Sigmoid colon (tissue), 4 donors: ENCODE results near the gene HMCN1.

Experiments used
- EP300 ChIP-seq, 4 donors: sonication (generic); formaldehyde crosslinking; IDR thresholded peaks; one replicate each; pipeline ENCODE4 v1.6.1; 2017; ENCODE audit warnings: antibody characterized with exemption in 4 of 4
- POLR2A ChIP-seq, 2 donors: fragments of 450-650 bp; IDR thresholded peaks; one replicate each; pipeline ENCODE4 v1.6.1; 2016; ENCODE audit warnings: antibody characterized with exemption in 2 of 2, mild to moderate bottlenecking in 2 of 2, moderate library complexity in 2 of 2
- POLR2AphosphoS5 ChIP-seq, 4 donors: sonication (generic); formaldehyde crosslinking; IDR thresholded peaks; one replicate each; pipeline ENCODE4 v1.6.1; 2017; ENCODE audit warnings: antibody characterized with exemption in 4 of 4
- TF ChIP-seq, protein P1 (sequence below), 4 experiments: fragments of 450-650 bp in 3 of 4; fragments of 200-600 bp in 1 of 4; IDR thresholded peaks; one replicate each; pipeline ENCODE4 v1.5.1; 2016 to 2019; ENCODE audit warnings: antibody characterized with exemption in 4 of 4, mild to moderate bottlenecking in 3 of 4, moderate library complexity in 2 of 4

DNA sequence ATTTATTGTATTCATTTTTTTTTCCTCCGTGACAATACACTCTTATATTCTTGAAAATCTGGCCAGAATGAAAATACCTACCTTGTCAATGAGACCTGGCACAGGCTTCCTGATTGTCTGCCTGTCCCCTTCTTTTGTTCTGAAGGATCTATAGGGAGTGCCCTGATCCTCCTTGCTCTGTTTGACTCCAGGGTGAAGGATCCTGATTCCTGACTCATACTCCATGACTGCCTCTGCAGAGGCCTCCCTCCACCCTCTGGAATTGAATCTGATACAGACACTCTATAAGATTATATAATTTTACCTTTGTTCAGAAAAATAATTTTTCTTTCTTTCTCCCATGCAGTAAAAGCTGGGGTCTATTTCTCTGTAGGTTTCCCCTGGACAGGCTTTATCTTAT lies 116.2 kb downstream of the HMCN1 start:
- TF ChIP-seq, protein P1, sequence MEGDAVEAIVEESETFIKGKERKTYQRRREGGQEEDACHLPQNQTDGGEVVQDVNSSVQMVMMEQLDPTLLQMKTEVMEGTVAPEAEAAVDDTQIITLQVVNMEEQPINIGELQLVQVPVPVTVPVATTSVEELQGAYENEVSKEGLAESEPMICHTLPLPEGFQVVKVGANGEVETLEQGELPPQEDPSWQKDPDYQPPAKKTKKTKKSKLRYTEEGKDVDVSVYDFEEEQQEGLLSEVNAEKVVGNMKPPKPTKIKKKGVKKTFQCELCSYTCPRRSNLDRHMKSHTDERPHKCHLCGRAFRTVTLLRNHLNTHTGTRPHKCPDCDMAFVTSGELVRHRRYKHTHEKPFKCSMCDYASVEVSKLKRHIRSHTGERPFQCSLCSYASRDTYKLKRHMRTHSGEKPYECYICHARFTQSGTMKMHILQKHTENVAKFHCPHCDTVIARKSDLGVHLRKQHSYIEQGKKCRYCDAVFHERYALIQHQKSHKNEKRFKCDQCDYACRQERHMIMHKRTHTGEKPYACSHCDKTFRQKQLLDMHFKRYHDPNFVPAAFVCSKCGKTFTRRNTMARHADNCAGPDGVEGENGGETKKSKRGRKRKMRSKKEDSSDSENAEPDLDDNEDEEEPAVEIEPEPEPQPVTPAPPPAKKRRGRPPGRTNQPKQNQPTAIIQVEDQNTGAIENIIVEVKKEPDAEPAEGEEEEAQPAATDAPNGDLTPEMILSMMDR (IDR thresholded peaks at IDR 0.05) = no peak
- TF ChIP-seq EP300 (IDR thresholded peaks at IDR 0.05) (no peak), POLR2A (IDR thresholded peaks at IDR 0.05) (no peak), POLR2AphosphoS5 (IDR thresholded peaks at IDR 0.05) (no peak)
